Central memory CD4-positive, alpha-beta T cell (primary cell): ENCODE results near the gene PRKRA.
"Not testable (repeated sequence)": the region's sequence is repeated elsewhere in the genome, so short reads cannot be mapped to it uniquely, and the experiment has no call there.

Source experiments
- DNase-seq: peaks from one replicate; pipeline ENCODE4 v3.0.0; 2022

Gene PRKRA

GRCh38 chr2:178457390-178457886 lies 6.5 kb upstream of the PRKRA start:
- DNase-seq, result no peak

GRCh38 chr2:178455947-178456346 lies 5.0 kb upstream of the PRKRA start:
- no peak for DNase-seq

- DNase-seq, result no peak
Observed at GRCh38 chr2:178452870-178453269, 1.9 kb upstream of the PRKRA start.

GRCh38 chr2:178452334-178452733 lies 1.4 kb upstream of the PRKRA start:
- no peak for DNase-seq

GRCh38 chr2:178450524-178450773 lies 526 bp downstream of the PRKRA start:
- peak; percentile 85 for DNase-seq

GRCh38 chr2:178449700-178450523 lies 1.1 kb downstream of the PRKRA start:
- DNase-seq, result no peak

- DNase-seq, result no peak
Observed at GRCh38 chr2:178448968-178449661, 1.9 kb downstream of the PRKRA start.

- no peak for DNase-seq
Observed at GRCh38 chr2:178441426-178441825, 9.5 kb downstream of the PRKRA start.

GRCh38 chr2:178436662-178437061 lies 14.3 kb downstream of the PRKRA start:
- no peak for DNase-seq

GRCh38 chr2:178429336-178429735 lies 21.6 kb downstream of the PRKRA start:
- DNase-seq, result no peak

GRCh38 chr2:178428396-178428806 lies 22.6 kb downstream of the PRKRA start:
- no peak for DNase-seq

- DNase-seq, result no peak
Observed at GRCh38 chr2:178427458-178427857, 23.5 kb downstream of the PRKRA start.

GRCh38 chr2:178426388-178426787 lies 24.6 kb downstream of the PRKRA start:
- DNase-seq, result no peak

GRCh38 chr2:178425255-178425827 lies 25.6 kb downstream of the PRKRA start:
- DNase-seq, result no peak

- not testable (repeated sequence) for DNase-seq
Observed at GRCh38 chr2:178423746-178424145, 27.2 kb downstream of the PRKRA start.

- DNase-seq, result no peak
Observed at GRCh38 chr2:178422097-178422496, 28.9 kb downstream of the PRKRA start.

- no peak for DNase-seq
Observed at GRCh38 chr2:178420463-178420999, 30.4 kb downstream of the PRKRA start.

- DNase-seq, result no peak
Observed at GRCh38 chr2:178419123-178419522, 31.9 kb downstream of the PRKRA start.

- no peak for DNase-seq
Observed at GRCh38 chr2:178418426-178418825, 32.5 kb downstream of the PRKRA start.

- no peak for DNase-seq
Observed at GRCh38 chr2:178417916-178418315, 33.1 kb downstream of the PRKRA start.

- DNase-seq, result no peak
Observed at GRCh38 chr2:178415979-178416378, 35.0 kb downstream of the PRKRA start.

- peak; percentile 66 for DNase-seq
Observed at GRCh38 chr2:178414266-178415247, 36.4 kb downstream of the PRKRA start.
